GM18951 (cell line): ENCODE measurements around the gene CYP46A1.

Source experiments
- POLR2A ChIP-seq: IDR thresholded peaks from 4 replicates; pipeline ENCODE4 v1.6.1; 2011; ENCODE audit warnings: mild to moderate bottlenecking; ENCODE audit not compliant: insufficient read length, insufficient read depth; ENCODE audit errors: extremely low read depth
- in situ Hi-C: fragments of 300-500 bp; cut with MboI; formaldehyde crosslinking; loops from one replicate; pipeline ENCODE4 v1.12.0; 2022; ENCODE audit warnings: low sequenced_read_pairs, mixed read lengths, inconsistent platforms; ENCODE audit not compliant: unreplicated experiment

CYP46A1 gene

GRCh38 chr14:99707420-99707819, 23.3 kb downstream of the CYP46A1 start:
- in situ Hi-C loops: loop anchor here (25.0 kb wide), 1 partner anchor 180 kb away; no protein-coding TSS in a partner anchor

GRCh38 chr14:99707921-99708320, 23.8 kb downstream of the CYP46A1 start:
- in situ Hi-C loops: loop anchor here (25.0 kb wide), 1 partner anchor 179 kb away; no protein-coding TSS in a partner anchor
- no peak for TF ChIP-seq POLR2A

More at GRCh38 chr14:99707420-99707819, 23.3 kb downstream of the CYP46A1 start:
- TF ChIP-seq POLR2A: no peak

GRCh38 chr14:99708449-99708848, 24.4 kb downstream of the CYP46A1 start:
- in situ Hi-C loops: loop anchor here (25.0 kb wide), 1 partner anchor 179 kb away; no protein-coding TSS in a partner anchor
- no peak for TF ChIP-seq POLR2A

GRCh38 chr14:99713972-99714371, 29.9 kb downstream of the CYP46A1 start:
- no peak for TF ChIP-seq POLR2A
- in situ Hi-C loops: loop anchor here (25.0 kb wide), 1 partner anchor 173 kb away; no protein-coding TSS in a partner anchor

- TF ChIP-seq POLR2A: no peak
- in situ Hi-C loops: loop anchor here (25.0 kb wide), 1 partner anchor 172 kb away; no protein-coding TSS in a partner anchor
Observed at GRCh38 chr14:99715266-99716000, 31.3 kb downstream of the CYP46A1 start.

GRCh38 chr14:99716091-99716849, 32.2 kb downstream of the CYP46A1 start:
- in situ Hi-C loops: loop anchor here (25.0 kb wide), 1 partner anchor 171 kb away; no protein-coding TSS in a partner anchor

GRCh38 chr14:99716850-99717681, 33.0 kb downstream of the CYP46A1 start:
- in situ Hi-C loops: loop anchor here (25.0 kb wide), 1 partner anchor 170 kb away; no protein-coding TSS in a partner anchor
- TF ChIP-seq POLR2A: no peak

More at GRCh38 chr14:99716091-99716849, 32.2 kb downstream of the CYP46A1 start:
- no peak for TF ChIP-seq POLR2A

- no peak for TF ChIP-seq POLR2A
- in situ Hi-C loops: loop anchor here (25.0 kb wide), 1 partner anchor 170 kb away; no protein-coding TSS in a partner anchor
Observed at GRCh38 chr14:99717682-99718013, 33.5 kb downstream of the CYP46A1 start.

GRCh38 chr14:99718031-99718810, 34.1 kb downstream of the CYP46A1 start:
- TF ChIP-seq POLR2A: no peak
- in situ Hi-C loops: loop anchor here (25.0 kb wide), 1 partner anchor 169 kb away; no protein-coding TSS in a partner anchor

- in situ Hi-C loops: loop anchor here (25.0 kb wide), 1 partner anchor 168 kb away; no protein-coding TSS in a partner anchor
Observed at GRCh38 chr14:99718811-99719192, 34.7 kb downstream of the CYP46A1 start.

GRCh38 chr14:99720941-99721791, 37.1 kb downstream of the CYP46A1 start:
- in situ Hi-C loops: loop anchor here (25.0 kb wide), 1 partner anchor 166 kb away; no protein-coding TSS in a partner anchor
- no peak for TF ChIP-seq POLR2A

More at GRCh38 chr14:99718811-99719192, 34.7 kb downstream of the CYP46A1 start:
- no peak for TF ChIP-seq POLR2A
